ENCODE results near the gene PTPRT.

PTPRT gene

DNA sequence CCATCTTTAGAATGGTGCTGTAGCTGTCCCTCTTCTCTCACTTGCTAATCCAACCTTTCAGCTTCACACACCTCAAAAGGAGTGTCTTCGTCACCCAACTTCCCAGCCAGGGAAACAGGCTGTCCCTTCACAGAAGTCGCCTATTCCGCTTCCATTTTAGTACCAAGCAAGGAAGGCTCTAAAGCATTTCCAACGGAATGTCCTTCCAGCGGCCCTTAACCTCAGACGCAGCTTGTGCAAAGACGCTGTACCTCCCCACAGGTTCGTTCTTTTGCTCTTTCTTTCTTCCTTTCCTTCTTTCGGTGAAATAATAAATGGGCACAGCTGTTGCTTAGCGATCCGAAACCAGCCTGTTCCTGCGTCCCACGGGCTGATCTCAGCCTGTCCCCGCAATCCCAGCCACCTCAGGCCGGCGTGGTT, 1.5 kb downstream of the PTPRT start:
- Histone ChIP-seq H3K27ac (ENCODE audit: low read depth in 2 of 2, low read length in 2 of 2) (no peak overlapping the region), H3K4me1 (ENCODE audit: control insufficient read depth in 2 of 2, insufficient read depth in 2 of 2, low read length in 2 of 2) (no peaks in the 10 kb centered on the region), H3K27me3 (ENCODE audit: control insufficient read depth in 2 of 2, insufficient read depth in 2 of 2, low read length in 2 of 2) (peaks cover 10% of the 10 kb centered on the region in 2 donors), H3K9ac (ENCODE audit: low read depth in 1 of 2, low read length in 2 of 2) (no peak overlapping the region), H3K36me3 (ENCODE audit: control insufficient read depth in 2 of 2, insufficient read depth in 2 of 2, low read length in 2 of 2) (no peaks in the 10 kb centered on the region), H3K9me3 (ENCODE audit: control insufficient read depth in 2 of 2, low read length in 2 of 2) (no peaks in the 10 kb centered on the region), H3K4me3 (ENCODE audit: low read length in 2 of 2) (peak overlapping the region in 1 of 2 donors; percentile 5)

DNA sequence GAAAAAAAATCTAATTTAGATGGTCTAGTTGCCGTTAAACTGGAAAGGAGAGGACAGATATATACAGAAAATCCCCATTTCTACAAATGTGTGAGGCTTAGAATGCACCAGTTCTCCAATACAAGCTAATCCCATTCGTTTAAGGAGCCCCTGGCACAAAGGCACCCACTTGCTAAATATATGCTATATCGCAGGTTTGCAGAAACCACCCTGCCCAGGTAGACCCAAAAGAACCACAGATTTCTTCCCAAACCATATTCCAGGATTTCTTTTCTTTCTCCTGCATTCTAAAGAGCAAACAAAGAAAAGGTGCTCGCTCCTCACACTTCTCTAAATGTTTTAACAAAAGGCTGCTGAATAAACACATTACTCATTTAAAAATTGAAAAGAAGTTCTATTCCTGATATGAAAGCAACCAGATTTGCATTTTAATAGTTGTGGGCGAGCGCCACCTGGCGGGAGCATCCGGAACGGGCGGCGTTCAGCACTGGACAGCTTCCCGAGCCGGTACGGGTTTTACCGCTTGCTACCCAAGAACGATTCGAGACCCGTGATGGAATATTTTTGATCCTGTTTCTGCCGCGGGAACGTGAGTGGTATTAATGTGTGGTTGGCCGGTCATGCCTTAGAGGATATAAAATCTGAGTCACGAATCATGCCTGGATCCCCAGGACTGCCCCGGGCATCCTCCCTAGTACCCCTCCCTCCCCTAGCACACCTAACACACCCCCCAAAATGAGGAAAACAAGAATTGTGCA, 2.1 kb downstream of the PTPRT start:
- H3K27me3 ChIP-seq (ENCODE audit: control insufficient read depth in 2 of 2, insufficient read depth in 2 of 2, low read length in 2 of 2), result peaks cover 10% of the 10 kb centered on the region in 2 donors
- no peaks in the 10 kb centered on the region for H3K9me3 ChIP-seq (ENCODE audit: control insufficient read depth in 2 of 2, low read length in 2 of 2)
- no peaks in the 10 kb centered on the region for H3K36me3 ChIP-seq (ENCODE audit: control insufficient read depth in 2 of 2, insufficient read depth in 2 of 2, low read length in 2 of 2)
- peak overlapping the region in 1 of 2 donors; percentile 5 for H3K4me3 ChIP-seq (ENCODE audit: low read length in 2 of 2)
- no peak overlapping the region for H3K27ac ChIP-seq (ENCODE audit: low read depth in 2 of 2, low read length in 2 of 2)
- H3K4me1 ChIP-seq (ENCODE audit: control insufficient read depth in 2 of 2, insufficient read depth in 2 of 2, low read length in 2 of 2), result no peaks in the 10 kb centered on the region
- H3K9ac ChIP-seq (ENCODE audit: low read depth in 1 of 2, low read length in 2 of 2), result no peak overlapping the region

DNA sequence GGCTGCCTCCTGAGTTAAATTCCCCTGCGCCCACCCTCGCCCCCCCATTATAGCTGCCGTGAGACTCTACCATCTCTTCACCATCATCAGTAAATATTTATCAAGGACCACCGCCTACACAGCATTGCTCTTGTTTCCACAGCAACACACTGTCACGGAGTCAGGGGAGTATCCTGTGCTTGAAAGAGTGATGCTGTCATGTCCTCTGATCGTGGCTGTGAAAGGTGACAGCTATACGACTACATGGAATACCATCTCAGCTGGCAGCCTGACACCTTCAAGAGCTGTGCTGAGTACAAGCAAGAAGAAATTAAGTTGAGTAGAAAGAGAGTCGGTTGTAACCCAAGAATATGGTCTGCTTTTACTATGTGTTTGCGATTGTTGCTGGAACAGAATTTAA, 3.4 kb downstream of the PTPRT start:
- Histone ChIP-seq H3K9ac (ENCODE audit: low read depth in 1 of 2, low read length in 2 of 2) (no peak overlapping the region), H3K9me3 (ENCODE audit: control insufficient read depth in 2 of 2, low read length in 2 of 2) (no peaks in the 10 kb centered on the region), H3K4me3 (ENCODE audit: low read length in 2 of 2) (no peak overlapping the region), H3K36me3 (ENCODE audit: control insufficient read depth in 2 of 2, insufficient read depth in 2 of 2, low read length in 2 of 2) (no peaks in the 10 kb centered on the region), H3K27ac (ENCODE audit: low read depth in 2 of 2, low read length in 2 of 2) (no peak overlapping the region), H3K4me1 (ENCODE audit: control insufficient read depth in 2 of 2, insufficient read depth in 2 of 2, low read length in 2 of 2) (no peaks in the 10 kb centered on the region), H3K27me3 (ENCODE audit: control insufficient read depth in 2 of 2, insufficient read depth in 2 of 2, low read length in 2 of 2) (peaks cover 10% of the 10 kb centered on the region in 2 donors)

DNA sequence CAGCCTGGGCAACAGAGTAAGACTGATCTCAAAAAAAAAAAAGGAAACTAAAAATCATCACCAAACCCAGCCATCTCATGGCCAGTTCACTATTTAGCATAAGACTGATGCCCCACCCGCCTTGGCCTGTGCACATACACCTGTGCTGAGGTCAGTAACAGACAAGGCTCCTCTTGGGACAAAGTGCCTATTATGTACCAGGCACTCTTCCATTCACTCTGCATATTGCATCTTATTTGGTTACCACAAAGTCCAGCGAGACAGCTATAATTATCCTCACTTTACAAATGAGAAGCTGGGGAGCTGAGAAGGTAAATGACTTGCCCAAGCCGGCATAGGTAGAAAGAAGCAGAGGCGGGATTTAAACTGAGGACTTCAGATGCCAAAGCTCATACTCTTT, 3.8 kb downstream of the PTPRT start:
- H3K27me3 ChIP-seq (ENCODE audit: control insufficient read depth in 2 of 2, insufficient read depth in 2 of 2, low read length in 2 of 2), result peaks cover 10% of the 10 kb centered on the region in 2 donors
- no peak overlapping the region for H3K9ac ChIP-seq (ENCODE audit: low read depth in 1 of 2, low read length in 2 of 2)
- H3K27ac ChIP-seq (ENCODE audit: low read depth in 2 of 2, low read length in 2 of 2), result no peak overlapping the region
- no peaks in the 10 kb centered on the region for H3K9me3 ChIP-seq (ENCODE audit: control insufficient read depth in 2 of 2, low read length in 2 of 2)
- H3K4me1 ChIP-seq (ENCODE audit: control insufficient read depth in 2 of 2, insufficient read depth in 2 of 2, low read length in 2 of 2), result no peaks in the 10 kb centered on the region
- no peak overlapping the region for H3K4me3 ChIP-seq (ENCODE audit: low read length in 2 of 2)
- no peaks in the 10 kb centered on the region for H3K36me3 ChIP-seq (ENCODE audit: control insufficient read depth in 2 of 2, insufficient read depth in 2 of 2, low read length in 2 of 2)

DNA sequence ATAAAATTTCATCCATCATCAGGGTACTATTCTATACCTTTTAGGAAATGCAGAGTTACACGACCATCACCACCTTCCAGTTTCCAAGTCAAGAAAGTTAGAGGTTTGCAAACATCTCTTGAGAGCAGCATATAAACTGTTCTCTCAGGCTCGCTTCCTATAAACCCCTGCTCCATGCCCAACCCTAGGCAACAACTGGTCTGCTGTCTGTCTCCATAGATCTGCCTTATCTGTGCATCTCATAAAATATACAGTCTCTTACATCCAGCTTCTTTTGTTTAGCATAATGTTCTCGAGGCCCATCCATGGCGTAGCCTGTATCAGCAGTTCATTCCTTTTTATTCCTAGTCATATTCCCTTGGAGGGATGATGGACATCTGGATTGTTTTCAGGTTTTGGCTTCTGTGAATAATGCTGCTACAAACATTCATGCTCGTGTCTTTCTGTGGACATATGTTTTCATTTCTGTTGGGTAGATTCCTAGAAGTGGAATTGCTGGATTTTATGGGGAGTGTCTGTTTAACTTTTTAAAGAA, 6.1 kb downstream of the PTPRT start:
- no peak overlapping the region for H3K27ac ChIP-seq (ENCODE audit: low read depth in 2 of 2, low read length in 2 of 2)
- no peak overlapping the region for H3K9ac ChIP-seq (ENCODE audit: low read depth in 1 of 2, low read length in 2 of 2)
- H3K4me3 ChIP-seq (ENCODE audit: low read length in 2 of 2), result no peak overlapping the region
- H3K9me3 ChIP-seq (ENCODE audit: control insufficient read depth in 2 of 2, low read length in 2 of 2), result no peaks in the 10 kb centered on the region
- H3K4me1 ChIP-seq (ENCODE audit: control insufficient read depth in 2 of 2, insufficient read depth in 2 of 2, low read length in 2 of 2), result no peaks in the 10 kb centered on the region
- peaks cover 6% of the 10 kb centered on the region in 2 donors for H3K27me3 ChIP-seq (ENCODE audit: control insufficient read depth in 2 of 2, insufficient read depth in 2 of 2, low read length in 2 of 2)
- H3K36me3 ChIP-seq (ENCODE audit: control insufficient read depth in 2 of 2, insufficient read depth in 2 of 2, low read length in 2 of 2), result no peaks in the 10 kb centered on the region

DNA sequence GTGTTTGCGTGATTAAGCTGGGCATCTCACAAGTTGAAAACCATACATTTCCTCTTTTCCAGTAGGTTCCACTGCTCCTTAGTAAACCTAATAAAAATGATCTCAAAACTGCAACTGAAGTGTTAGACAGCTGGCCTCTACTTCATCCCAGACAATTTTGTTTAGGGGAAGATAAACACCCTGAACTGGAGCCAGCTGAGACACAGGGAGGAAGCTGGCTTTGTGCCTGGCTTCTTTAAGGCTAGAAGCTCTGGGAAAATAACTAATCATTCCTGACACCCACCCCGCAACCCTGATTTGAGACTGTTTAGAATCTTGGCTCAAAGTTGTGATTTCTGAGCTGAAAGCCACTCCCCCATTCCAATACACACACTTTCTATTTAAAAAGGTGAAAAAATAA, 11.6 kb downstream of the PTPRT start:
- H3K9me3 ChIP-seq (ENCODE audit: control insufficient read depth in 2 of 2, low read length in 2 of 2), result no peaks in the 10 kb centered on the region
- H3K4me1 ChIP-seq (ENCODE audit: control insufficient read depth in 2 of 2, insufficient read depth in 2 of 2, low read length in 2 of 2), result no peaks in the 10 kb centered on the region
- H3K4me3 ChIP-seq (ENCODE audit: low read length in 2 of 2), result no peak overlapping the region
- H3K9ac ChIP-seq (ENCODE audit: low read depth in 1 of 2, low read length in 2 of 2), result no peak overlapping the region
- no peaks in the 10 kb centered on the region for H3K27me3 ChIP-seq (ENCODE audit: control insufficient read depth in 2 of 2, insufficient read depth in 2 of 2, low read length in 2 of 2)
- H3K36me3 ChIP-seq (ENCODE audit: control insufficient read depth in 2 of 2, insufficient read depth in 2 of 2, low read length in 2 of 2), result no peaks in the 10 kb centered on the region
- no peak overlapping the region for H3K27ac ChIP-seq (ENCODE audit: low read depth in 2 of 2, low read length in 2 of 2)

DNA sequence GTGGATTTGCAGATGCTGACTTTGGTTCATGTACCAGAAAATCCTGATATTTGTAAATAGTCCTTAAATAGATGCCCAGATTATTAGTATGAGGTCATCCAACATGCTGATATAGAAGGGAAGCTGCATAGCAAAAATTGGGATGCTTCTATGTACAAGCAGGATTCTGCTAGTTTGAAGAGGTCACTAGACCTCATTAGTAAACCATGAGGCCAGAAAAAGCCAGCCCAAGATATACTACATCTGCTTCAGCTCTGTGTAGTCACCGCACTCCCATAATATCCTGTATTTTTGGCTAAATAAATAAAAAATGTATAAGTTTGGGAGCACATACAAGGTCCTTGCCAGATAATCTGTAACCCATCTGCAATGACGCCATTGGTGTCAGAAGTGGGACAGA, 13.0 kb downstream of the PTPRT start:
- no peaks in the 10 kb centered on the region for H3K36me3 ChIP-seq (ENCODE audit: control insufficient read depth in 2 of 2, insufficient read depth in 2 of 2, low read length in 2 of 2)

DNA sequence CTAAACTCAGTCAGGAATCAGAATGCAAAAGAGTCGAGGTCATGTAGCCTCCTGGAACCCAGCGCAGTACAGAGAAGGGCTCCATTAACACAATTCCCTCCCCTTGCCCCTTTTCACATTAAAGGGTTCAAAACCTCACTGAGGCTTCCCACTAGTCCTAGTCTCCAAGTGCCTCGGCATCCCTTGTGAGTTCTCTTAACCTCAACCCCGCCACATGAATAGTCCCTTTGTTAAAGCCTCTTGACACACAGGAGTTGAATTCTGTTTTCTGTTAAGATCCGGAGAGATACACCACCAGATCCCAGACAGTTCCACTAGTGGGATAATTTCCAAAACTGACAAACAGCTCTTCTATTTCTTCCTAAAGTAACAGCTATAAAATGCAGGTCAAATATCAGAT, 17.8 kb downstream of the PTPRT start:
- H3K9me3 ChIP-seq (ENCODE audit: control insufficient read depth in 2 of 2, low read length in 2 of 2), result no peaks in the 10 kb centered on the region
- H3K27me3 ChIP-seq (ENCODE audit: control insufficient read depth in 2 of 2, insufficient read depth in 2 of 2, low read length in 2 of 2), result peaks cover 0 to 2% of the 10 kb centered on the region in 2 donors
- H3K4me3 ChIP-seq (ENCODE audit: low read length in 2 of 2), result no peak overlapping the region
- H3K36me3 ChIP-seq (ENCODE audit: control insufficient read depth in 2 of 2, insufficient read depth in 2 of 2, low read length in 2 of 2), result no peaks in the 10 kb centered on the region
- H3K4me1 ChIP-seq (ENCODE audit: control insufficient read depth in 2 of 2, insufficient read depth in 2 of 2, low read length in 2 of 2), result no peaks in the 10 kb centered on the region
- H3K27ac ChIP-seq (ENCODE audit: low read depth in 2 of 2, low read length in 2 of 2), result no peak overlapping the region
- no peak overlapping the region for H3K9ac ChIP-seq (ENCODE audit: low read depth in 1 of 2, low read length in 2 of 2)

More for the DNA sequence above, 13.0 kb downstream of the PTPRT start:
- Histone ChIP-seq H3K27me3 (ENCODE audit: control insufficient read depth in 2 of 2, insufficient read depth in 2 of 2, low read length in 2 of 2) (peaks cover 0 to 2% of the 10 kb centered on the region in 2 donors), H3K4me3 (ENCODE audit: low read length in 2 of 2) (no peak overlapping the region), H3K4me1 (ENCODE audit: control insufficient read depth in 2 of 2, insufficient read depth in 2 of 2, low read length in 2 of 2) (no peaks in the 10 kb centered on the region), H3K27ac (ENCODE audit: low read depth in 2 of 2, low read length in 2 of 2) (no peak overlapping the region), H3K9ac (ENCODE audit: low read depth in 1 of 2, low read length in 2 of 2) (no peak overlapping the region), H3K9me3 (ENCODE audit: control insufficient read depth in 2 of 2, low read length in 2 of 2) (no peaks in the 10 kb centered on the region)

DNA sequence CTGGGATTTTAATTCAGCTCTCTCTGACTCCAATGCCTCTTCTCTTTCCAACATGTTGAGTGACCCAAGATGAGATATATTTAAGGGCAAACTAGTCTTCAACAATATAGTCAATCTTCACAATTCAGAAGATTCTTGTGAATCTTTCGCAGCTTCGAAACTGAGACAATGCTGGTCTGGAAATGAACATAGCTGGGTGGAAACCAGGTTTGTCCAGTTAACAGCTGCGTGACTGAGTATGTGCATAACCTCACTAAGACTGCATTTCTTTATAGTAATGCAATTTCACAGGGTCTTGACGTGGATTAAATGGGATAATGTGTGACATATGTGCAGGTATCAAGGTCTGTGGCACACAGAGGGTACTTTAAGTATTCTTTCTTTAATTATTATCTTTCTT, 18.9 kb downstream of the PTPRT start:
- Histone ChIP-seq H3K27ac (ENCODE audit: low read depth in 2 of 2, low read length in 2 of 2) (no peak overlapping the region), H3K4me1 (ENCODE audit: control insufficient read depth in 2 of 2, insufficient read depth in 2 of 2, low read length in 2 of 2) (no peaks in the 10 kb centered on the region)

DNA sequence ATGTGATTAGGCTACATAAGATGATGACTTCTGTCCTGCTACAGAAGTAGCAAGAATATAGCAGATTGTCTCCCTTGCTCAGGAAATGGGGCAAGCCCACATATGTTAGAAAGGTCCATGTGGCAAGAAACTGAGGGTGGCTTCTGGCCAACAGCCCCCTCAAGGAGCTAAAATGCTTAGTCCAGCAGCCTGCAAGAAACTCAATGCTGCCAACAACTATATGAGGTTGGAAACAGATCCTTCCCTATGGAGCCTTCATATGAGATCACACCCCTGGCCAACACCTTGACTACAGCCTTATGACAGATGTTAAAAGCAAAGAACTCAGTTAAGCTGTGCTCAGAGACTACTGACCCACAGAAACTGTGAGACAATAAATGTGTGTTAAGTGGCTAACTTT, 22.1 kb downstream of the PTPRT start:
- Histone ChIP-seq H3K4me1 (ENCODE audit: control insufficient read depth in 2 of 2, insufficient read depth in 2 of 2, low read length in 2 of 2) (no peaks in the 10 kb centered on the region), H3K9ac (ENCODE audit: low read depth in 1 of 2, low read length in 2 of 2) (no peak overlapping the region), H3K27me3 (ENCODE audit: control insufficient read depth in 2 of 2, insufficient read depth in 2 of 2, low read length in 2 of 2) (peaks cover 0 to 2% of the 10 kb centered on the region in 2 donors), H3K27ac (ENCODE audit: low read depth in 2 of 2, low read length in 2 of 2) (no peak overlapping the region), H3K36me3 (ENCODE audit: control insufficient read depth in 2 of 2, insufficient read depth in 2 of 2, low read length in 2 of 2) (no peaks in the 10 kb centered on the region), H3K4me3 (ENCODE audit: low read length in 2 of 2) (no peak overlapping the region), H3K9me3 (ENCODE audit: control insufficient read depth in 2 of 2, low read length in 2 of 2) (no peaks in the 10 kb centered on the region)

More for the DNA sequence above, 18.9 kb downstream of the PTPRT start:
- Histone ChIP-seq H3K9me3 (ENCODE audit: control insufficient read depth in 2 of 2, low read length in 2 of 2) (no peaks in the 10 kb centered on the region), H3K9ac (ENCODE audit: low read depth in 1 of 2, low read length in 2 of 2) (no peak overlapping the region), H3K36me3 (ENCODE audit: control insufficient read depth in 2 of 2, insufficient read depth in 2 of 2, low read length in 2 of 2) (no peaks in the 10 kb centered on the region), H3K4me3 (ENCODE audit: low read length in 2 of 2) (no peak overlapping the region), H3K27me3 (ENCODE audit: control insufficient read depth in 2 of 2, insufficient read depth in 2 of 2, low read length in 2 of 2) (peaks cover 0 to 2% of the 10 kb centered on the region in 2 donors)
